HG03457 (cell line): ENCODE measurements around the gene CUX1.
A peak's percentile ranks its signal among the peaks of the same experiment; 100 is the strongest.
"Not testable (repeated sequence)": the region's sequence is repeated elsewhere in the genome, so short reads cannot be mapped to it uniquely, and the experiment has no call there.

ENCODE experiments used
- ATAC-seq: cut with Tn5 transposase; IDR thresholded peaks from one replicate; pipeline ENCODE4 v1.9.1; 2021; ENCODE audit warnings: moderate number of reproducible peaks; ENCODE audit not compliant: unreplicated experiment

Gene CUX1

GRCh38 chr7:101976411-101976810 is 159.0 kb downstream of the CUX1 start:
- ATAC-seq: no peak

DNA sequence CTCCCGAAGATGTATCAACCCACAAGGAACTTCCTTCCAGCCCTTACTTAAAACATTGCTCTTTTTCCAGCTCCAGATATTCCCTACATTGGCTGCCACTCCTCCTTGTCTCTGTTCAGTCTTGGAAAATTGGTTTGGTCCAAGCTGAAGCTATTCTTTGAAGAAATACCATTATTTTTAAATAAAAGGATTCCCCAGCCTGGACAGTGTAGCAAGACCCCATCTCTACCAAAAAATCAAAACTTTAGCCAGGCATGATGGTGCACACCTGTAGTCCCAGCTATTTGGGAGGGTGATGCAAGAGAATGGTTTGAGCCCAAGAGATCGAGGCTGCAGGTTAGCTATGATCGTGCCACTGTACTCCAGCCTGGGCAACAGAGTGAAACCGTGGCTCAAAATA is 159.8 kb downstream of the CUX1 start:
- ATAC-seq: no peak

GRCh38 chr7:101978683-101979082 is 161.3 kb downstream of the CUX1 start:
- ATAC-seq: no peak

GRCh38 chr7:101983147-101983811 is 165.9 kb downstream of the CUX1 start:
- ATAC-seq: no peak

GRCh38 chr7:101984133-101984879 is 166.9 kb downstream of the CUX1 start:
- ATAC-seq: no peak

DNA sequence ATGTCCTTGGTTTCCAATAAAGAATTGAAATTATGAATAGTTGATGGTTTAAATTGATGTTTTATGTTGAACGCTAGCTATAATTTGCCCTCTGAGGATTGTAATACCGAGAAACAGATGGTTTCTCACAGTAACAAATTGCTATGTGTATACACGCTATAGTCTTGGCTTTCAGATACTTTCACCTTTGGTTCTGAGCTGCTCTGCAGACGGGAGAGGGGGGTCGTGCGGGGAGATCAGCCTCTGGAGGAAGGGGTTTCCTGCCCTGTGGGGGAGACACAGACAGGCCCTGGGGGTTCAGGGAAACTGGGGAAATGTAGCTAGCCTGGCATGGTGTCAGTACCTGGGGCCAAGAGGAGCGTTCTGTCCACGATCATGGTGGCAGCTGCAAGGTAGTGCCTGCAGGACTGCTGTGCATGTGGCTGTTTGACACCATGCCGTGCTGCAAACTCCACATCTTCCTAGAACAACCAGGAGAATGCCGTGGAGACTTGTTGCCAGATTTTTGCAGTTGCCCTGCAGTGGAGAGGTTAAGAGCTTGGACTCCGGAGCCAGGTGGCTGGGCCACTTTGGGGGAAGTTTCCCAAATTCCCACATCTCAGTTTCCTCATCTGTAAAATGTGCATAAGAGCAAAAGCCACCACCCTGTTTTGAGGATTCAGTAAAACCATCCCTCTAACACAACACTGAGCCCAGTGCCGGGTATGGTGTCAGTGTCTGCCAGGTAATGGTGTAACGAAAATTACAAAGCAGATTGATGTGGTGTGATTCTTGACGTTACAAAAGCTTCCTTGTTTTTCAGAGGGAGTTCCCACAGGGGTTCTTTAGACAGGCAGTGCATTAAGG is 167.9 kb downstream of the CUX1 start:
- ATAC-seq: no peak

GRCh38 chr7:101985903-101986734 is 168.7 kb downstream of the CUX1 start:
- no peak for ATAC-seq

DNA sequence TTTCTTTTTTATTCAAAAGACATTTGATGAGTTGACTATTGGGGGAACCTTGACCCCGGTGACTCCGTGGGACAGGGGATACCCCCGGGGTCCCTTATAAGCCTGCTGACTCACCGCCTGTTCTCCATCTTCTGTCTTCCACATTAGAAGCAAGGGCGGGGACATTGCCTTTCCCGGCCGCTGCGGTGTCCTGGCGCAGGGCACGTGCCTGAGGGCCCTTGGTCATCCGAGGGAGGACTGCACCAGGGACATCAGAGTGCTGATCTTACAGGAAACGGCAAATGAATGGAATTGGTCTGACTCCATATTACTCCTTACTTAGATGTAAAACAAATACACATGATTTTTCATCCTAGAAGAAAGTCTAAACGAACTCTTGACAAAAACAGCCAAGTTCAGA is 170.1 kb downstream of the CUX1 start:
- no peak for ATAC-seq

DNA sequence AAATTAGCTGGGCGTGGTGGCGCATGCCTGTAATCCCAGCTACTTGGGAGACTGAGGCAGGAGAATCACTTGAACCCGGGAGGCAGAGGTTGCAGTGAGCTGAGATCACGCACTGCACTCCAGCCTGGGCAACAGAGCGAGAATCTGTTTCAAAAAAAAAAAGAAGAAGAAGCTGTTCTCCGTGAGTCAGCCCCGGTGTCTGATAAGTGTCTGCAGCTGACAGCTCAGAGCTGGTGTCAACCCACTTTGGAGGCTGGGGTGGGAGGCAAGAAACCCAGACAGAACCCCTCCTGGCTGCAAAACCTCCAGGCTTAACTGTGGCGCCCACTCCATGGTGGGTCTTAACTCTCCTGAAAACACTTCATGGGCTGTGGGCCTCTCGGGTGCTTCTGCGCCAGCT is 170.6 kb downstream of the CUX1 start:
- not testable (repeated sequence) for ATAC-seq

- ATAC-seq: no peak
Measured at GRCh38 chr7:101988513-101988912, 171.1 kb downstream of the CUX1 start.

DNA sequence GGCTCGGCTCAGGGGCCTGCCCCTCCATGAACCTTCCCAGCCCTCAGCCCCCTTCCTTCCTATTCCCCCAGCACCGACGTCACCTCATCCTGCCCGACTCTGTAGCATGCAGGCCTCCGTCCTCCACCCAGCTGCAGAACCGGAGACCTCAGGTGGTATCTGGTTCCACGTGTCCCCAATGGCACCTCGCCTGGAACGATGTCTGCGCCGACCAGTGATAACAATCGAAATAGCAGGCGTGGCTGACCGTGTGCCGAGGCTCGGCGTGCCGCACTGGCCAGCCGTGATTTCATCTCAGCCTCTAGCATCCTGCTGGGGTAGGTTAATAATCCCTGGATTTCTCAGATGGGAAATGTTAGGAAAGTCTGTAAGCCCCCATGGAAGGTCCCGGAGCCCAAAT is 171.7 kb downstream of the CUX1 start:
- no peak for ATAC-seq

- ATAC-seq: peak; percentile 68
Measured at GRCh38 chr7:101990811-101991418, 173.5 kb downstream of the CUX1 start.

- ATAC-seq: no peak
Measured at GRCh38 chr7:101991860-101992259, 174.4 kb downstream of the CUX1 start.

GRCh38 chr7:101993311-101993710 is 175.9 kb downstream of the CUX1 start:
- no peak for ATAC-seq

DNA sequence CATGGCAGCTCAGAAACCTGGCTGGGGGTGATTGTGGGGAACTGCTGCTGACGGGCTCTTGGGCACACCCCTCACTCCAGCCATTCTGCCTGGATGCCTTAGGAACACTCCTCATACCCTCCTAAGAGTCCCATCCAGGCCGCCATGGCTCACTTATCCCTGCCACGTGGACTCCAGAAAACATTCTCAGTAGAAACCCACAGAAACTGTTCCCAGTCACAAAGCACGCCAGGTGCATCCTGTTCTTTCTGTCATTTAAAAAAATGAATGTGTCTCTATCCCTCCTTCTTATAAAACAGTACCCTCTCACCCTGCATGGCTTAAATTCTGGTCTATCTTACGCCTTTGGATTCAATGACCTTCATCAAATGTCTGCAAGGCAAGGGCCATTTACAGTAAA is 177.7 kb downstream of the CUX1 start:
- no peak for ATAC-seq

GRCh38 chr7:101996131-101996691 is 178.8 kb downstream of the CUX1 start:
- no peak for ATAC-seq

DNA sequence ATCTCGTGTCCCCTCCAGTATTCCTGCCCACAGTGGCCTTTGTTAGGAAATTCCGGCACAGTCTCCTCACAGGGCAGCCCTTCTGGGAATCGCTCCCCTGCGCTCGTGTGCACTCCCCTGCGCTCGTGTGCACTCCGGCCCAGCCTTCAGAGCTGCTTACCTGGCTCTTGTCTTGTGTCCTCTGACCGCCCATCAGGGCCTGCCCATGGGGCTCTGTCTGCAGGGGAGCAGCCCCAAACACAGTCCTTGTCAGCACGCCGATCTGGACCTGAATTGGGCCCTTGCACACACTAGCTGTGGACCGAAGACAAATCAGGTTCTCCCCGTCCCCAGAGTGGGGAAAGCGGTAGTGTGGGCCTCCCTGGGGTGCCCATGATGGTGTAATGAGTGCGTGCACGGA is 179.4 kb downstream of the CUX1 start:
- no peak for ATAC-seq

DNA sequence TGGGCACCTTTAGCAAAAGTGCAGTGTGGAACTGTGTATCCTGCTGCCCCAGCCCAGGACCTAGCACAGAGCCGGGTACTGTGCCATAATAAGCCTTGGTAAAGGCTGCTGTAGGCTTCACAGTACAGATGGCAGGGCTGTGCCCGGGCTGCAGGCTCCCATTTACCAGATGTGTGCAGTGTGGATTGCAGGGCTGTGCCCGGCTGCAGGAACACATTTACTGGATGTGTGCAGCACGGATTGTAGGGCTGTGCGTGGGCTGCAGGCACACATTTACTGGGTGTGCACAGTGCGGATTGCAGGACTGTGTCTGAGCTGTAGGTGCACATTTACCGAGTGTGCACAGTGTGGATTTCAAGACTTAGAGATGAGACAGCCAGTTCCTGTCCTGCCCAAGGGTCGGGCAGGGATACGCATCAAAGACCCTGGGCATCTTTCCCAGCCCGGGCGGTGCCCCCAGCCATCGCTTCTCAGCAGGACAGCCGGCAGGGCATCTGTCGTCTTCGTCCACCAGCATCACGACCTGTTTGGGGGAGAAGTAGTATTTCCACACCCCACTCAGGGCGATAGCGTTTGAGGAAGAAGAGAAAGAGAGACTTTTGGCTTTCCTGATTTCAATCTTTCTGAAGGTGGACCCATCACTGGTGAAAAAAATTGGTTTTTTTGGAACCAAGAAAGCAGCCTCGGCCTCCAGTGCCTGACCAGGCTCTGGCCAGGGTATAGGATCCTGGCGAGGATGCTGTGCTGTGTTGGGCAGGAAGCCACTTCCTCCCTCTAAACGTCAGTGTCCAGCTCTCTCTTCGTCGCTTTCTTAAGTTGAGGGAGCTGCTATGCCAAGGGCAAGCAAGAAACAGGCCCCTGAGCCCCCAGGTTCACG is 180.8 kb downstream of the CUX1 start:
- no peak for ATAC-seq

- ATAC-seq: no peak
Measured at GRCh38 chr7:101998906-101999240, 181.4 kb downstream of the CUX1 start.
